Measurements from ENCODE around the gene PTPRT.

Gene PTPRT

DNA sequence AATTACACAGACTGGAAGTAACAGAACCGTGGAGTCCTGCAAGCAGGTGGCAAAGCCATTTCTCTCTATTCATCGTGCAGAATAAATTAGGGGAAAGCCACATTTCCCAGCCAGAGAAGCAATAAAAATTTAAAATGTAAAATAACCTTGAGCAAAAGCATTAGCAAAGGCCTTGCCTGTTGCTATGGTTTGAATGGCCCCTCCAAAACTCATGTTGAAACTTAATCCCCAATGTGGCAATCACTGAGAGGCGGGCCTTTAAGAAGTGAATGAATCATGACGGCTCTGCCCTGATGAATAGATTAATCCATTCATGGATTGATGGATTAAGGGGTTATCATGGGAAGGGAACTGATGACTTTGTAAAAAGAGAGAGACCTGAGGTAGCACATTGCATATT lies 679.0 kb downstream of the PTPRT start:
- DNase-seq = no peak

DNA sequence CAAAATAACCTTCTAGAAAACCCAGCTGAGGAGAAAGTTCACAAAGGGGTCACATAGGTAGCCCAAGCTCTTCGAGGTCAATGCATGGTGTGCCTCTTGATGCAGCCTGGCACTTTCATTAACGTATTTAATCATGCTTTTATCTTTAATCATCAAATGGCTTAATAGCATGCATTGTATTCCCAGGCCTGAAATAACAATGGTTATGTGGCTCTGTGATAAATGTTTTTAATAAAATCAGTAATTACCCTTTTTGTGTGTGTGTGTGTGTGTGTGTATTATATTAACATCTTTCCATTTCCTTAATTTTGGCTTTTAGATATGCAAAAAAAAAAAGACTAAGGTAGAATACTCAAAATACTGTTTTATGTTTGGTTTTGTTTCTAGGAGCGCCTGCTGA lies 681.8 kb downstream of the PTPRT start:
- DNase-seq = no peak

GRCh38 chr20:42506397-42506796 lies 683.3 kb downstream of the PTPRT start:
- no peak for DNase-seq

GRCh38 chr20:42502591-42502990 lies 687.1 kb downstream of the PTPRT start:
- DNase-seq = no peak

DNA sequence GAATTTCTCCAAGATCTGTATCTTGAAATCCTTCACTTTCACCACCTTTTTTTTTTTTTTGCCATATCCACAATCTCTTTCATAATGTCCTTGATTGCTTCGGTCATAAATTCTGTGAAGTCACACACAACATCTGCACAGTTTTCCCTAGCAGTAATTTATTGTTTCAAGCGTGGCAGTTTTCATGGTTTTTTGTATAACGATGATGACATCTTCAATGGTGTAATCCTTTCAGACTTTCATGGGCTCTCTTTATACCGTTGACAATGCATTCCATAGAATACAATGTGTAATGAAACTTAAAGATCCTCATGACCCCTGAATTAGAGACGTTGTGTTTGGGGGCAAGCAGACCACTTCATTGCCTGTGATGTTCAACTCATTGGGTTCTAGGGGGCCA lies 693.1 kb downstream of the PTPRT start:
- no peak for DNase-seq

- no peak for DNase-seq
Measured at GRCh38 chr20:42494290-42494689, 695.4 kb downstream of the PTPRT start.

DNA sequence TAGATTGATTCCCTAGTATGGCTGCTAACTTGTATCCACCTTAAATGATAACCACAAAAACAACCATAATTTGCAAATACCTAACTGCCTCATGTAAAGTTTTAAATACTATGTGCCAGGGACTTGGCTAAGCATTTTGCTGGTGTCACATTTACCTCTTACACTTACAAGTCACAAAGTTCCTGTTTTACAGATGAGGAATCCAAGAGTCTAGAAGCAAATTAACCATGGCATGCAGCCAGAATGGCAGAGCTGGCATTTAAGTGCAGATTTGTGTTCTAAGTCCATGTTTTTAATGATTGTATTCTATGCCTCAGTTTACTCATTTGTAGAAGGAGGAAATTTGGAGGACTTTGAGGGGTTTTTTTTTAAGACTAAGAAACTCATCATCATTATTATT lies 696.7 kb downstream of the PTPRT start:
- DNase-seq = no peak

GRCh38 chr20:42492290-42492689 lies 697.4 kb downstream of the PTPRT start:
- peak in 1 of 2 donors; percentile 8 for DNase-seq

DNA sequence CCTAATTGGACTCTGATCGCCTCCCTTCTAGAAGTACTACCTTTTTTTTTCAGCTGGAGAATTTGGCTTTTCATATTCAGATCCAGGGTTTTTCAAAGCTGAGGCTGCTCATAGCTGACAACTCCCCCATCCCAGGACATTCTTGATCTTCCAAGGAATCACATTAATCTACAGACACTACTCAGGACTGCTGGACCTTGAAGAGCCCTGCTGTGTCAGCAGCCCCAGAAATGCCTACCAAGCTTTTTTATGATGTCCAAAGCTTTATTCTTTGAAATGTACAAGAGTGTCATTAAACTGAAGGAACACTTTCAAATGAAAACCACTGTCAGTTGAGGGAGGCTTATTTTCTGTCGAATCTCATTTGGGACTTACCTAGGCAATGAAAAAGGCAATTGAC lies 704.1 kb downstream of the PTPRT start:
- DNase-seq = no peak

- DNase-seq = no peak
Measured at GRCh38 chr20:42484790-42485375, 704.8 kb downstream of the PTPRT start.

DNA sequence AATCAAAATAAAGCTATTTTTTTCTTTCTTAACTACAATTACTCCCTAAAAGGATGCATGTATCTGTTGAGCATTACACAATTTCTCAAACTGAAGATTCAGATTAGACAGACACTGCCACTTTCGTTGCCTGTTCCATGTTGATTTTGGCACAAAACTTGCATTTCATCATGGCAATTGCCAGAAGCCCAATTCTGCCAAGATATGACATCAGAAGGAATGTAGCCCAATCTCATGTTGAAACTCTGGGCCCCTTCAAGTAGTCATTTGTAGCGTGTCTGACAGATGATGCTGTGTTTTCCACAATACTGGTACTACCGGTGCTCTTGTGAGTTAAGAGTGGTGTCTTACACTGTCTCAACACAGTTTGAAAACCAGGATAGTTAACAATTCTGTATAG lies 705.4 kb downstream of the PTPRT start:
- DNase-seq = no peak

GRCh38 chr20:42483730-42484303 lies 705.9 kb downstream of the PTPRT start:
- DNase-seq = no peak

GRCh38 chr20:42482808-42483207 lies 706.9 kb downstream of the PTPRT start:
- DNase-seq = no peak

- no peak for DNase-seq
Measured at GRCh38 chr20:42475773-42476172, 713.9 kb downstream of the PTPRT start.

GRCh38 chr20:42474646-42475045 lies 715.1 kb downstream of the PTPRT start:
- DNase-seq = no peak

GRCh38 chr20:42472198-42472597 lies 717.5 kb downstream of the PTPRT start:
- no peak for DNase-seq

DNA sequence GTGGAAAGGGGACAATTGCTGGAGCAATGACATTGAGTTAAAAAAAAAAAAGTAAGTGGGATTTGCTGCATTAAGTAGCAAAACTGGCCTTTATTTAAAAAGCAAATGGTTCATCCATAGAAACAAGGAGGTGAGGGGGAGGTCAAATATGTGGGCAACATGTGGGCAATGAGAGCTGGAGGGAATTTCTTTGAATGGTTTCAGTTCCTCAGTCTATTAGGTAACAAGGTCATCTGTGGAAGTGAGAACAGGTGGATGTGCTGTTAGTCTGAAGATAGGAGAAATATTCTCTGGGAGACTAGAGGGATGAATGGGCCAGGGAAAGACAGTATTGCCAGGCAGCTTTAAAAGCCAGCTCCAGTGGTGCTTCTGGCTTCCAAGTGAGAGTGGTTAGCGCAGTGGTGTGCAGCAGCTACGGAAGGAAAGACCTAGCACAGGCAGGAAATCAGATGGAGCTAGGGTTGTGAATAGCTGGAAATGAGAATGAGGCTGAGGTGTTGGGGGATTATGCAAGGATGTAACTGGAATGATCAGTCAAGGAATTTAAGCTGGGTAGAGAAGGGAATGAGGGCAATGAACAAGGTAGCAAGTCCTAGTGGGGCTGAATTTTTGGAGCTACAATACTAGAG lies 727.6 kb downstream of the PTPRT start:
- no peak for DNase-seq

DNA sequence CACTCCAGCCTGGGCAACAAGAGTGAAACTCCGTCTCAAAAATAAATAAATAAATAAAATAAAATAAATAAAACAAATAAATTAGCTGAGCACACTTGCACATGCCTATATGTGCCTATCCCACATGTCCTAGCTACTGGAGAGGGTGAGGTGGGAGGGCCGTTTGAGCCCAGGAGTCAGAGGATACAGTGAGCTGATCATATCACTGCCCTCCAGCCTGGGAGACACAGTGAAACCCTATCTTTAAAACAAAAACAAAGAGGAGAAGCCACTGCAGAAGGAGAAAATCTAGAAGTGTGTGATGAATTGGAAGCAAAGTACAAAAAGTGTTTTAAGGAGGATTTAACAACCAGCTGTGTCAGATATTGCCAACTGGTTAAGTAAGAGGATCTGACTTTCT lies 728.4 kb downstream of the PTPRT start:
- no peak for DNase-seq

DNA sequence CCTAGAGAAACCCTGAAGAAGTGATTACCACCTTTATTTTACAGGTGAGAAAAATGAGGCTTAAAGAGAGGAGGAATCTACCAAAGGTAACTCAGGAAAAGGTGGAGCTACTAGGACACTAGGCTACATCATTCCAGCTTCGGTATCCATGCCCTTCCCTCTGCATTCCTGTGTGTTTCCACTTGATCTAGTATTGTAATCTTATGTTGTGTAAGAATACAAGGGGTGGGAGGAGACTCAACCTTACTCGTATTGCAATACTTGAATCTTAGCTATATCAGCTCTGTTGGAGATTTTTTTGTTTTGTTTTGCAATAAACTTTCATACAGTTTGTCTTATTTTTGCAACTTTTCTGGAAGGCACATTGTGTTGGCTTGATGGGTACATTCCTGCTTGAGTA lies 742.4 kb downstream of the PTPRT start:
- no peak for DNase-seq

- no peak for DNase-seq
Measured at GRCh38 chr20:42444799-42445198, 744.9 kb downstream of the PTPRT start.

DNA sequence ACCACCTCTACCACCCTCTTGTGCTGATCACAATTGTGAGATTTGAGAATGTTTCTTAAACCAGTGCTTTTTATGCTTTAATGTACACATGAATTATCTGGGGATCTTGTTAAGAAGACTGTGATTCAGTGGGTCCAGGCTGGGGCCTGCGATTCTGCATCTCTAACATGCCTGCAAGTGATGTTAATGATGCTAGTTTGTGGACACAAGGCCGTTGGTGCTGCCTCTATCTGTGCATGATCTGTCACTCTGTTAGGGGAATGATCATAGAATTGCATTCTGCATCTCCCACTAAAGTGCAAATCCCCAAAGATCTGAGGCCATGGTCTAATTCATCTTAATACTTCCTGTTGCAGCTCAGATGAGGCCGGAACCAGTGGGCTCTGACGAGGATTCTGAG lies 746.5 kb downstream of the PTPRT start:
- no peak for DNase-seq

- no peak for DNase-seq
Measured at GRCh38 chr20:42442716-42443115, 747.0 kb downstream of the PTPRT start.

- no peak for DNase-seq
Measured at GRCh38 chr20:42441864-42442331, 747.8 kb downstream of the PTPRT start.

DNA sequence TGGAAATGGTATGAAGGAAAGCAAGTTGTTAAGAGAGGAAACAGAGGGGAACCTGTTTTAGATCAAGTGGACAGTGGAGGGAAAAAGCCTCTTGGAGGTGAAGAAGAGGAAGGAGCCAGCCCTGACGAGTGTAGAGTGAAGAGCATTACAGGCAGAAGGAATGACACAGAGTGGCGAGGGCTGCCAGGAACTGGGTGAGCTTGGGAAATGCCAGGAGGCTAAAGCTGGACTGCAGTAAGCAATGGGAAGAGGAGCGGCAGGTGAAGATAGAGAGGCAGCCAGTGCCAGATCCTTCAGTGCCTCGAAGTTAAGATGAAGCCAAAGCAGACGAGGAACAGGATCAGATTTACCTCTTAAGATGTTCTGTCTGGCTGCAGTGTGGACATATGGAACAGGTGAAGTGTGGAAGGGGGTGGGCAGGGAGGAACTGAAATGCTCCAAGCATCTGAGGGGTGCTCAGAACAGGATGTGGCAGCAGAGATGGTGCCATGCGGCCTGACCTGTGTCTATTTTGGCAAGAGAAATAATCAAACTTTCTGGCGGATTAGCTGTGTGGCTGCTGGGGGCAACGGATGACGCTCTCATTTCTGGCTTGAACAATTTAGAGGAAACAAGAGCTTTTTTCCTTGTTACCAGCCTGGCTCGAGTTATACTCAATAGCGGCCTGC lies 748.4 kb downstream of the PTPRT start:
- no peak for DNase-seq
